Ovary (tissue), 9 donors: ENCODE results near the gene KLF13. TPM values are rescaled to one million over a fixed set of nuclear protein-coding genes. Genes with fewer than 3 reads are reported as not detected.

ENCODE experiments used
- DNase-seq, 5 donors: peaks; one replicate each; pipeline ENCODE4 v3.0.0-alpha.2; 2019 to 2020
- H3K27ac ChIP-seq, 2 donors: fragments of 200-600 bp; one replicate each; pipeline versions ENCODE4 v1.5.1 to v1.8.0; 2019 to 2022
- H3K27me3 ChIP-seq: fragments of 200-600 bp; one replicate; pipeline ENCODE4 v1.8.0; 2022
- H3K36me3 ChIP-seq: fragments of 200-600 bp; sonication (generic); one replicate; pipeline ENCODE4 v1.5.1; 2019
- H3K4me1 ChIP-seq: one replicate; pipeline ENCODE4 v1.8.1; 2013; ENCODE audit warnings: mild to moderate bottlenecking, moderate library complexity; ENCODE audit not compliant: insufficient read depth
- H3K4me3 ChIP-seq: fragments of 200-600 bp; sonication (generic); one replicate; pipeline ENCODE4 v1.5.1; 2017
- H3K9me3 ChIP-seq, 2 donors: fragments of 200-600 bp in 1 of 2; sonication (generic) in 1 of 2; one replicate each; pipeline versions ENCODE4 v1.5.1 to v1.8.1; 2013 to 2019; ENCODE audit warnings: mild to moderate bottlenecking in 1 of 2, moderate library complexity in 1 of 2
- CTCF ChIP-seq, 3 donors: fragments of 450-650 bp in 2 of 3; fragments of 200-600 bp in 1 of 3; IDR thresholded peaks; one replicate each; pipeline versions ENCODE4 v1.5.1 to v1.8.0; 2016 to 2022; ENCODE audit warnings: antibody characterized with exemption in 3 of 3, mild to moderate bottlenecking in 1 of 3
- EP300 ChIP-seq: sonication (generic); formaldehyde crosslinking; IDR thresholded peaks from one replicate; pipeline ENCODE4 v1.6.1; 2017; ENCODE audit warnings: antibody characterized with exemption
- POLR2A ChIP-seq: fragments of 450-650 bp; IDR thresholded peaks from one replicate; pipeline ENCODE4 v1.6.1; 2017; ENCODE audit warnings: antibody characterized with exemption, mild to moderate bottlenecking, moderate library complexity
- WGBS, 3 donors: extraction: QIAGEN DNeasy Blood & Tissue Kit in 1 of 3; methylation state at CpG; one replicate each; pipeline versions ENCODE4 v1.1.5 to v1.1.7; 2013 to 2017; 5-methylcytosine and 5-hydroxymethylcytosine counted together
- intact Hi-C, 4 donors: fragments of 100-400 bp; cut with DNase I; formaldehyde crosslinking; loops; one replicate each; pipeline versions ENCODE4 v1.11.0 to v1.15.1; 2022 to 2023
- polyA plus RNA-seq, 2 donors: library from polyadenylated mRNA; stranded (reverse); fragments of 200-250 nt in 1 of 2; fragments of 350-450 nt in 1 of 2; fragmentation: Illumina TruSeq in 1 of 2; extraction: RNeasy Lipid Tissue Mini Kit (QIAGEN cat#74804) in 1 of 2; gene quantifications; one replicate each; pipeline ENCODE4 v1.2.3, GENCODE V29; 2013 to 2014
- total RNA-seq, 7 donors: library from RNA; depleted of rRNA in 2 of 7; stranded (reverse); fragments of >200 nt in 2 of 7; fragmentation: NEBNext Ultra II Directional in 3 of 7; extraction: Animal tissue kit (Norgen Biotek cat#: 25700) in 3 of 7; gene quantifications; one replicate each; pipeline versions ENCODE4 v1.1.0 to v1.2.4, GENCODE V29; 2016 to 2023
- donor health status: DM: no; HTN: no; CAD: no; lungs with moderate emphysema.
- donor health status: DM: no; HTN: no; CAD: no.
- donor health status: Bipolar disorder and iron deficiency.
- donor health status: DM: yes; HTN: yes; CAD: no.
- donor health status: DM: no; HTN: no; CAD: no.
- donor health status: DM: yes; HTN: yes; CAD: no.

The KLF13 gene
- total and polyA plus RNA-seq, 9 donors = 14.8 to 58.2 (median 36.0) TPM

DNA sequence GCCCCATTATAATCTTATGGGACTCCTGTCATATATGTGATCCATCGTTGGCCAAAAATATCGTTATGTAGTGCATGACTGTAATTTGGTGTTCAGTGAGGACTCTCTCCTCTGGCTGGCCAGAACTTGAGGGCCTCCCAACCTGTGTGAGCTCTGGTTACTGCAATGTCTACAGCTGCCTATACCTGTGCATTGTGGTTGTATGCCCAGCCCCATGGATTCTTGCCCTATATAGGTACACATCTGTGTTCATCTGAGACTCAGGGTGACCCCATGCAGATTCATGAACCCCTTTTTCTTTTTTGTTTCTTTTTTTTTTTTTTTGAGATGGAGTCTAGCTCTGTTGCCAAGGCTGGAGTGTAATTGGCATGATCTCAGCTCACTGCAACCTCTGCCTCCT lies 32.6 kb upstream of the KLF13 start:
- H3K4me3 ChIP-seq = no peak overlapping the region
- TF ChIP-seq POLR2A (no peak), CTCF (IDR thresholded peaks at IDR 0.05) (no peak), EP300 (no peak)
- intact Hi-C loops = no loop called here
- H3K27me3 ChIP-seq = no peaks in the 10 kb centered on the region
- DNase-seq = no peak
- no peak overlapping the region for H3K27ac ChIP-seq
- no peaks in the 10 kb centered on the region for H3K36me3 ChIP-seq
- 91 to 93% (median 92%) methylated on average over 2 of the region's 2 CpGs for WGBS, 3 donors
- H3K4me1 ChIP-seq = peaks cover 1% of the 10 kb centered on the region
- no peaks in the 10 kb centered on the region for H3K9me3 ChIP-seq

- 66 to 70% (median 68%) methylated on average over 8 of the region's 8 CpGs for WGBS, 3 donors
- Histone ChIP-seq H3K27me3 (no peaks in the 10 kb centered on the region), H3K4me3 (no peak overlapping the region), H3K36me3 (no peaks in the 10 kb centered on the region), H3K4me1 (peaks cover 1% of the 10 kb centered on the region), H3K9me3 (no peaks in the 10 kb centered on the region), H3K27ac (no peak overlapping the region)
- peak in 1 of 5 donors; percentile 9 for DNase-seq
- intact Hi-C loops = no loop called here
- TF ChIP-seq POLR2A = no peak
- no peak for TF ChIP-seq CTCF (IDR thresholded peaks at IDR 0.05)
- no peak for TF ChIP-seq EP300
These were observed 31.0 kb upstream of the KLF13 start for GRCh38 chr15:31295658-31296057.

- H3K9me3 ChIP-seq = no peaks in the 10 kb centered on the region
- peaks cover 1% of the 10 kb centered on the region for H3K4me1 ChIP-seq
- H3K36me3 ChIP-seq = no peaks in the 10 kb centered on the region
- TF ChIP-seq CTCF (IDR thresholded peaks at IDR 0.05) = no peak
- H3K27me3 ChIP-seq = no peaks in the 10 kb centered on the region
- no peak overlapping the region for H3K27ac ChIP-seq
- DNase-seq = no peak
- 50 to 72% (median 50%) methylated on average over 3 of the region's 3 CpGs for WGBS, 3 donors
- intact Hi-C loops = no loop called here
- no peak overlapping the region for H3K4me3 ChIP-seq
These were observed 30.4 kb upstream of the KLF13 start for GRCh38 chr15:31296219-31296645.

- intact Hi-C loops = no loop called here
- Histone ChIP-seq H3K27ac (no peak overlapping the region), H3K27me3 (no peaks in the 10 kb centered on the region), H3K4me3 (no peak overlapping the region), H3K36me3 (no peaks in the 10 kb centered on the region), H3K9me3 (no peaks in the 10 kb centered on the region), H3K4me1 (peaks cover 1% of the 10 kb centered on the region)
- peak in 1 of 5 donors; percentile 37 for DNase-seq
- WGBS, 3 donors = 37 to 52% (median 37%) methylated on average over 13 of the region's 13 CpGs
- no peak for TF ChIP-seq EP300
- TF ChIP-seq CTCF (IDR thresholded peaks at IDR 0.05) = no peak
- TF ChIP-seq POLR2A = no peak
These were observed 29.7 kb upstream of the KLF13 start for GRCh38 chr15:31296646-31297574.
